ENCODE measurements around the gene NSUN6.
"Not testable (repeated sequence)": the region's sequence is repeated elsewhere in the genome, so short reads cannot be mapped to it uniquely, and the experiment has no call there.

NSUN6 gene

GRCh38 chr10:18571780-18572179 lies 79.6 kb downstream of the NSUN6 start:
- Mint-ChIP-seq H3K27me3 (no peaks in the 10 kb centered on the region), H3K9me3 (no peaks in the 10 kb centered on the region), H3K36me3 (ENCODE audit: low read depth) (no peaks in the 10 kb centered on the region), H3K27ac (no peak overlapping the region), H3K4me1 (ENCODE audit: low read depth) (no peaks in the 10 kb centered on the region), H3K4me3 (no peak overlapping the region)
- intact Hi-C loops (cut with micrococcal nuclease): no loop called here

DNA sequence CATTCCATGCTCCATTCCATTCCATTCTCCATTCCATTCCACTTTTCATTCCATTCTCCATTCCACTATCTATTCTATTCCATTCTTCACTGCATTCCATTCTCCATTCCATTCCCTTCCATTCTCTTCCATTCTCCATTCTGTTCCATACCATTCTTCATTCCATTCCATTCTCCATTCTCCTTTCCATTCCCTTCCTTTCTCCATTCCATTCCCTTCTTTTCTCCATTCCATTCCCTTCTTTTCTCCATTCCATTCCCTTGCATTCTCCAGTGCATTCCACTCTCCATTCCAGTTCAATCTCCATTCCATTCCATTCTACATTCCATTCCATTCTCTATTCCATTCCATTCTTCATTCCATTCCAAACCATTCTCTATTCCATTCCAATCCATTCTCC lies 80.3 kb downstream of the NSUN6 start:
- Mint-ChIP-seq H3K9me3 (no peaks in the 10 kb centered on the region), H3K27ac (no peak overlapping the region), H3K36me3 (ENCODE audit: low read depth) (no peaks in the 10 kb centered on the region), H3K4me3 (no peak overlapping the region), H3K4me1 (ENCODE audit: low read depth) (no peaks in the 10 kb centered on the region), H3K27me3 (no peaks in the 10 kb centered on the region)
- intact Hi-C loops (cut with micrococcal nuclease): no loop called here

GRCh38 chr10:18570386-18570785 lies 81.0 kb downstream of the NSUN6 start:
- H3K27ac Mint-ChIP-seq; intact Hi-C loops (cut with micrococcal nuclease); H3K27me3 Mint-ChIP-seq; H3K9me3 Mint-ChIP-seq; H3K4me3 Mint-ChIP-seq; H3K36me3 Mint-ChIP-seq (ENCODE audit: low read depth); H3K4me1 Mint-ChIP-seq (ENCODE audit: low read depth): not testable (repeated sequence)

DNA sequence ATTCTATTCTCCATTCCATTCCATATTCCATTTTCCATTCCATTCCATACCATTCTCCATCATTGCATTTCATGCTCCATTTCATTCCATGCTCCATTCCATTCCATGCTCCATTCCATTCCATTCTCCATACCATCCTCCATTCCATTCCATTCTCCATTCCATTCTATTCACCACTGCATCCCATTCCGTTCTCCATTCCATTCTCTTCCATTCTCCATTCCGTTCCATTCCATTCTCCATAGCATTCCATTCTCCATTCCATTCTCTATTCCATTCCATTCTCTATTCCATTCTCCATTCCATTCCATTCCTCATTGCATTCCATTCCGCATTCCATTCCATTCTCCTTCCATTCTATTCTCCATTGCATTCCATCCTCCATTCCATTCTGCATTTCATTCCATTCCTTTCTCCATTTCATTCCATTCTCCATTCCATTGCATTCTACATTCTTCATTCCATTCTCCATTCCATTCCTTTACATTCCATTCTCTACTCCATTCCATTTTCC lies 84.0 kb downstream of the NSUN6 start:
- H3K27me3 Mint-ChIP-seq: no peaks in the 10 kb centered on the region

DNA sequence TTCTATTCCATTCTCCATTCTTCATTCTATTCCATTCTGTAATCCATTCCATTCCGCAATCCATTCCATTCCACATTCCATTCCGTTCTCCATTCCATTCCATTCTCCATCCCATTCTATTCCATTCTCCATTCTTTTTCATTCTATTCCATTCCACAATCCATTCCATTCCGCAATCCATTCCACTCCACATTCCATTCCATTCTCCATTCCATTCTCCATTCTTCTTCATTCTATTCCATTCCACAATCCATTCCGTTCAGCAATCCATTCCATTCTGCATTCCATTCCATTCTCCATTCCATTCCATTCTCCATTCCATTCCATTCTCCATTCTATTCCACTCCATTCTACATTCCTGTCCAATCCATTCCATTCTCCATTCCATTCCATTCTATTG lies 85.2 kb downstream of the NSUN6 start:
- Mint-ChIP-seq H3K4me1 (ENCODE audit: low read depth) (no peaks in the 10 kb centered on the region), H3K36me3 (ENCODE audit: low read depth) (no peaks in the 10 kb centered on the region), H3K27me3 (no peaks in the 10 kb centered on the region), H3K9me3 (no peaks in the 10 kb centered on the region), H3K27ac (no peak overlapping the region), H3K4me3 (no peak overlapping the region)
- intact Hi-C loops (cut with micrococcal nuclease): no loop called here

More for the DNA sequence above, 84.0 kb downstream of the NSUN6 start:
- Mint-ChIP-seq H3K4me3 (no peak overlapping the region), H3K9me3 (no peaks in the 10 kb centered on the region), H3K36me3 (ENCODE audit: low read depth) (no peaks in the 10 kb centered on the region), H3K4me1 (ENCODE audit: low read depth) (no peaks in the 10 kb centered on the region), H3K27ac (no peak overlapping the region)
- intact Hi-C loops (cut with micrococcal nuclease): no loop called here

GRCh38 chr10:18565006-18565405 lies 86.4 kb downstream of the NSUN6 start:
- Mint-ChIP-seq H3K4me3 (no peak overlapping the region), H3K27me3 (no peaks in the 10 kb centered on the region), H3K4me1 (ENCODE audit: low read depth) (no peaks in the 10 kb centered on the region), H3K36me3 (ENCODE audit: low read depth) (no peaks in the 10 kb centered on the region), H3K9me3 (no peaks in the 10 kb centered on the region), H3K27ac (no peak overlapping the region)
- intact Hi-C loops (cut with micrococcal nuclease): no loop called here

- H3K9me3 Mint-ChIP-seq: no peaks in the 10 kb centered on the region
- intact Hi-C loops (cut with micrococcal nuclease): no loop called here
- no peaks in the 10 kb centered on the region for H3K27me3 Mint-ChIP-seq
- no peak overlapping the region for H3K4me3 Mint-ChIP-seq
- H3K36me3 Mint-ChIP-seq (ENCODE audit: low read depth): no peaks in the 10 kb centered on the region
- H3K27ac Mint-ChIP-seq: no peak overlapping the region
- H3K4me1 Mint-ChIP-seq (ENCODE audit: low read depth): no peaks in the 10 kb centered on the region
Observed at GRCh38 chr10:18563003-18563726, 88.2 kb downstream of the NSUN6 start.

GRCh38 chr10:18561861-18562551 lies 89.4 kb downstream of the NSUN6 start:
- intact Hi-C loops (cut with micrococcal nuclease): no loop called here
- no peak overlapping the region for H3K4me3 Mint-ChIP-seq
- no peaks in the 10 kb centered on the region for H3K9me3 Mint-ChIP-seq
- H3K27ac Mint-ChIP-seq: no peak overlapping the region
- no peaks in the 10 kb centered on the region for H3K4me1 Mint-ChIP-seq (ENCODE audit: low read depth)
- no peaks in the 10 kb centered on the region for H3K36me3 Mint-ChIP-seq (ENCODE audit: low read depth)
- H3K27me3 Mint-ChIP-seq: no peaks in the 10 kb centered on the region

GRCh38 chr10:18557960-18558359 lies 93.4 kb downstream of the NSUN6 start:
- no peaks in the 10 kb centered on the region for H3K4me1 Mint-ChIP-seq (ENCODE audit: low read depth)
- no peaks in the 10 kb centered on the region for H3K9me3 Mint-ChIP-seq
- H3K27ac Mint-ChIP-seq: no peak overlapping the region
- no peaks in the 10 kb centered on the region for H3K27me3 Mint-ChIP-seq
- intact Hi-C loops (cut with micrococcal nuclease): no loop called here
- H3K36me3 Mint-ChIP-seq (ENCODE audit: low read depth): no peaks in the 10 kb centered on the region
- no peak overlapping the region for H3K4me3 Mint-ChIP-seq

GRCh38 chr10:18556522-18557147 lies 94.8 kb downstream of the NSUN6 start:
- Mint-ChIP-seq H3K9me3 (no peaks in the 10 kb centered on the region), H3K4me3 (no peak overlapping the region), H3K27ac (no peak overlapping the region), H3K4me1 (ENCODE audit: low read depth) (no peaks in the 10 kb centered on the region), H3K27me3 (no peaks in the 10 kb centered on the region), H3K36me3 (ENCODE audit: low read depth) (no peaks in the 10 kb centered on the region)
- intact Hi-C loops (cut with micrococcal nuclease): no loop called here

DNA sequence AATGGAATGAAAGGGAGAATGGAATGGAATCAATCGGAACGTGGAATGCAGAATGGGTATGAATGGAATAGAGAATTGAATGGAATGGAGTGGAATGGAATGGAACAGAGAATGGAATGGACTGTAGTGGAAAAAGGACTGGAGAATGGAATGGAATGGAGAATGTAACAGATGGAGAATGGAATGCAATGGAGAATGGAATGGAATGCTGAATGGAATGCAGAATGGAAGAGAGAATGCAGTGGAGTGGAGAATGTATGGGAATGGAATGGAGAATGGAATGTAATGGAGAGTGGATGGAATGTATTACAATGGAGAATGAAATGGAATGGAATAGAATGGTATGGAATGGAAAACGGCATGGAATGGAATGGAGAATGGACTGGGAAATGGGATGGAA lies 96.9 kb downstream of the NSUN6 start:
- H3K4me3 Mint-ChIP-seq: no peak overlapping the region
- no peaks in the 10 kb centered on the region for H3K4me1 Mint-ChIP-seq (ENCODE audit: low read depth)
- no peaks in the 10 kb centered on the region for H3K9me3 Mint-ChIP-seq
- H3K27me3 Mint-ChIP-seq: no peaks in the 10 kb centered on the region
- intact Hi-C loops (cut with micrococcal nuclease): no loop called here
- H3K27ac Mint-ChIP-seq: no peak overlapping the region
- no peaks in the 10 kb centered on the region for H3K36me3 Mint-ChIP-seq (ENCODE audit: low read depth)

DNA sequence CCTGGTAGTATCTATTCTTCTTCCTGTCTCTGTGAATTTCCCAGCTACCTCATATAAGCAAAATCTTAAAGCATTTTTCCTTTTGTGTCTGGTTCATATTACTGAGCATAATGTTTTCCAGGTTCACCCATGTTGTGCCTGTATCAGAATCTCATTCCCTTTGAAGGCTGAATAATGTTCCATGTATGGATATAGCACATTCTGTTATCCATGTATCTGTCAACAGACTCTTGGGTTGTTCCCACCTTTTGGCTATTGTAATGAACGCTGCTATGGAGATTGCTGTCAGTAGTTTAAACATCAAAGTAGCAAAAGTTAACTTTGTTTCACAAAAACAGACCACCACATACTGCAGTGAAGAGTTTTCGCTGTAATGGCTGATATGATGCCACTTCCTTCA lies 99.9 kb downstream of the NSUN6 start:
- intact Hi-C loops (cut with micrococcal nuclease): no loop called here
- Mint-ChIP-seq H3K27me3 (no peaks in the 10 kb centered on the region), H3K4me3 (no peak overlapping the region), H3K9me3 (no peaks in the 10 kb centered on the region), H3K36me3 (ENCODE audit: low read depth) (peaks cover 12% of the 10 kb centered on the region), H3K27ac (no peak overlapping the region), H3K4me1 (ENCODE audit: low read depth) (no peaks in the 10 kb centered on the region)

DNA sequence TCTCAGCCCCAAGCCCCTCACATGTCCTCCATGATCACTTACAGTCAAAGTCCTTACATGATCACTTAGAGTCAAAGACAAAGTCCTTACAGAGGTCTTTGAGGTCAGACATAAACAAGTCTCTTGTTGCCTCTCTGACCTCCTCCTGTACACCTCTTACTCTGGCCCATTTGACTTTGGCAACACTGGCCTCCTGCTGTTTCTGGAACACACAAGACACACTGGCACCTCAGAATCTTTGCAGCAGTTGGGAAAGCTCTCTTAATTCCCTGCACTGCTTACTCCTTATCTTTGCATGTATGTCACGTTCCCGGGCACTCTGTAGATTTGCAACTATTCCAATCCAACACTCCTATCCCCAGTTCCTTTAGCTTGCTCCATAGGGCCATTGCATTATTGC lies 102.3 kb downstream of the NSUN6 start:
- Mint-ChIP-seq H3K4me3 (no peak overlapping the region), H3K4me1 (ENCODE audit: low read depth) (no peaks in the 10 kb centered on the region), H3K9me3 (no peaks in the 10 kb centered on the region), H3K36me3 (ENCODE audit: low read depth) (peaks cover 31% of the 10 kb centered on the region), H3K27ac (no peak overlapping the region), H3K27me3 (no peaks in the 10 kb centered on the region)
- intact Hi-C loops (cut with micrococcal nuclease): no loop called here

- no peak overlapping the region for H3K4me3 Mint-ChIP-seq
- H3K4me1 Mint-ChIP-seq (ENCODE audit: low read depth): no peaks in the 10 kb centered on the region
- H3K27me3 Mint-ChIP-seq: no peaks in the 10 kb centered on the region
- H3K36me3 Mint-ChIP-seq (ENCODE audit: low read depth): peaks cover 47% of the 10 kb centered on the region
- intact Hi-C loops (cut with micrococcal nuclease): no loop called here
- no peak overlapping the region for H3K27ac Mint-ChIP-seq
- H3K9me3 Mint-ChIP-seq: no peaks in the 10 kb centered on the region
Observed at GRCh38 chr10:18545621-18546305, 105.6 kb downstream of the NSUN6 start.
